ENCODE data around the gene SMYD3.
A peak's percentile ranks its signal among the peaks of the same experiment; 100 is the strongest.

The SMYD3 gene

GRCh38 chr1:246160905-246161304 lies 346.2 kb downstream of the SMYD3 start:
- DNase-seq (ENCODE audit: low read depth) = no peak
- H3K4me3 ChIP-seq (ENCODE audit: low read depth, low read length) = no peak overlapping the region
- no peak for TF ChIP-seq CTCF (conservative IDR thresholded peaks at IDR 0.05; ENCODE audit: low read depth, low read length)

- TF ChIP-seq CTCF (conservative IDR thresholded peaks at IDR 0.05; ENCODE audit: low read depth, low read length) = no peak
- no peak overlapping the region for H3K4me3 ChIP-seq (ENCODE audit: low read depth, low read length)
- DNase-seq (ENCODE audit: low read depth) = no peak
These were observed 346.7 kb downstream of the SMYD3 start for GRCh38 chr1:246160374-246160773.

- TF ChIP-seq CTCF (conservative IDR thresholded peaks at IDR 0.05; ENCODE audit: low read depth, low read length) = no peak
- H3K4me3 ChIP-seq (ENCODE audit: low read depth, low read length) = no peak overlapping the region
- no peak for DNase-seq (ENCODE audit: low read depth)
These were observed 347.5 kb downstream of the SMYD3 start for GRCh38 chr1:246159279-246160227.

GRCh38 chr1:246158131-246158530 lies 348.9 kb downstream of the SMYD3 start:
- H3K4me3 ChIP-seq (ENCODE audit: low read depth, low read length) = no peak overlapping the region
- DNase-seq (ENCODE audit: low read depth) = no peak
- no peak for TF ChIP-seq CTCF (conservative IDR thresholded peaks at IDR 0.05; ENCODE audit: low read depth, low read length)

GRCh38 chr1:246157516-246157915 lies 349.6 kb downstream of the SMYD3 start:
- H3K4me3 ChIP-seq (ENCODE audit: low read depth, low read length) = no peak overlapping the region
- no peak for DNase-seq (ENCODE audit: low read depth)
- no peak for TF ChIP-seq CTCF (conservative IDR thresholded peaks at IDR 0.05; ENCODE audit: low read depth, low read length)

- no peak overlapping the region for H3K4me3 ChIP-seq (ENCODE audit: low read depth, low read length)
- DNase-seq (ENCODE audit: low read depth) = no peak
- TF ChIP-seq CTCF (conservative IDR thresholded peaks at IDR 0.05; ENCODE audit: low read depth, low read length) = no peak
These were observed 350.2 kb downstream of the SMYD3 start for GRCh38 chr1:246156847-246157246.

- peak; percentile 54 for DNase-seq (ENCODE audit: low read depth)
- no peak overlapping the region for H3K4me3 ChIP-seq (ENCODE audit: low read depth, low read length)
- TF ChIP-seq CTCF (conservative IDR thresholded peaks at IDR 0.05; ENCODE audit: low read depth, low read length) = no peak
These were observed 351.2 kb downstream of the SMYD3 start for GRCh38 chr1:246155923-246156322.
